Measurements from ENCODE around the gene ZDHHC9. TPM values are rescaled to one million over a fixed set of nuclear protein-coding genes. Genes with fewer than 3 reads are reported as not detected.

The ZDHHC9 gene
- total RNA-seq (2014; rRNA removed; shearing (Covaris generic)) = 7.1 and 7.7 TPM in 2 replicates

GRCh38 chrX:129843459-129844306 lies at the start of gene ZDHHC9:
Gene ZDHHC9 (minus strand): TSS chrX:129843886. CDS start chrX:129841945, 1,941 bp downstream.

GRCh38 chrX:129779747-129780146 lies 63.9 kb downstream of the ZDHHC9 start, which contains the start of gene SASH3:
Gene SASH3 (plus strand): TSS chrX:129779949. CDS start chrX:129780098, 149 bp downstream.

Small RNAs within 50 kb of the gene (small RNA-seq; reads per million reads assigned to genes)
- gene RF00017 = not detected

Other genes with a start within 250 kb of the ZDHHC9 start
- 0.19 and 0.72 TPM in 2 replicates for gene APLN, start 188.9 kb downstream of the ZDHHC9 start, total RNA-seq (2014; rRNA removed; shearing (Covaris generic))
- gene XPNPEP2, start 104.9 kb downstream of the ZDHHC9 start, total RNA-seq (2014; rRNA removed; shearing (Covaris generic)) = not detected in 2 replicates
- not detected in 2 replicates for gene SASH3, start 63.9 kb downstream of the ZDHHC9 start, total RNA-seq (2014; rRNA removed; shearing (Covaris generic))
- gene UTP14A, start 62.3 kb upstream of the ZDHHC9 start, total RNA-seq (2014; rRNA removed; shearing (Covaris generic)) = 76.7 and 97.8 TPM in 2 replicates
- gene BCORL1, start 138.7 kb upstream of the ZDHHC9 start, total RNA-seq (2014; rRNA removed; shearing (Covaris generic)) = 1.4 and 1.8 TPM in 2 replicates